Measurements from ENCODE around the gene C12orf43.

- no peak for TF ChIP-seq EP300 (IDR thresholded peaks at IDR 0.05)
- no peak for TF ChIP-seq CTCF (IDR thresholded peaks at IDR 0.05)
- no peak for TF ChIP-seq POLR2A (IDR thresholded peaks at IDR 0.05)
These were observed 36.2 kb downstream of the C12orf43 start for GRCh38 chr12:120979862-120980696.
